C4-2B (cell line): ENCODE measurements around the gene CENPN.

Source experiments
- CTCF ChIP-seq: fragments of 450-650 bp; conservative IDR thresholded peaks from 2 replicates; pipeline ENCODE4 v1.5.1; 2017; ENCODE audit warnings: mild to moderate bottlenecking
- ZFX ChIP-seq: fragments of 450-650 bp; IDR thresholded peaks from 2 replicates; pipeline ENCODE4 v1.6.1; 2017

GRCh38 chr16:80993834-80994233, 13.2 kb upstream of the CENPN start:
- TF ChIP-seq CTCF (no peak), ZFX (no peak)
